ENCODE measurements around the gene JOSD2.

The JOSD2 gene

GRCh38 chr19:50518091-50519005 lies 7.4 kb upstream of the JOSD2 start:
- Histone ChIP-seq H3K36me3 (ENCODE audit: control insufficient read depth in 4 of 4, insufficient read depth in 4 of 4, low read length in 3 of 4) (no peaks in the 10 kb centered on the region), H3K27ac (ENCODE audit: insufficient read depth in 1 of 2, low read depth in 1 of 2, low read length in 2 of 2, poor library complexity in 1 of 2, severe bottlenecking in 2 of 2) (no peak overlapping the region), H3K9me3 (ENCODE audit: control extremely low read depth in 1 of 5, control insufficient read depth in 4 of 5, insufficient read depth in 2 of 5, low read depth in 1 of 5, low read length in 4 of 5) (peaks cover 0 to 8% (median 0%) of the 10 kb centered on the region in 5 experiments), H3K27me3 (replicated peaks in 2 of 5; ENCODE audit: control insufficient read depth in 4 of 5, insufficient read depth in 5 of 5, low read length in 4 of 5) (peaks cover 0 to 46% (median 12%) of the 10 kb centered on the region in 5 experiments), H3K4me1 (ENCODE audit: control extremely low read depth in 1 of 4, control insufficient read depth in 4 of 4, insufficient read depth in 4 of 4, low read length in 3 of 4) (peaks cover 0 to 1% (median 0%) of the 10 kb centered on the region in 4 experiments), H3K4me3 (ENCODE audit: control insufficient read depth in 1 of 7, extremely low read depth in 1 of 7, insufficient read depth in 4 of 7, low read depth in 2 of 7, low read length in 6 of 7) (no peak overlapping the region)
- ChIA-PET POLR2A (no interaction called here), CTCF (no interaction called here)
- 96% methylated on average over 76 of the region's 87 CpGs for WGBS (ENCODE audit: insufficient coverage)
- no peak for DNase-seq

DNA sequence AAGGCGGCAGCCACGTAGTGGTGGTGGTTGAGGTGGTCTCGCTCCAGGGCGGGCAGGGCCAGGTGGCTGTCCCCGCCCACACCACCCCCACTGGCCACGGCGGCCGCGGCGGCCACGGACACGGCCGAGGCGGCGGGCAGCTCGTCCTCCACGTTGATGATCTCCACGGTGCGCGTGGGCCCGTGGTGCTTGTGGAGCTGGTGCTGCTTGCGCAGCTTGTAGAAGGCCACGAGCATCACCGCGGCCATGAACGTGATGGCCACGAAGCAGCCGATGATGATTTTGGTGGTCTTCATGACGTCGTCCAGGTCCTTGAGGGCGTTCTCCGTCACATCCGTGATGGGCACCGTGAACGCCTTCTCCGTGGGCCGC lies 6.7 kb upstream of the JOSD2 start:
- CTCF ChIA-PET, result no interaction called here
- Histone ChIP-seq H3K36me3 (ENCODE audit: control insufficient read depth in 4 of 4, insufficient read depth in 4 of 4, low read length in 3 of 4) (no peaks in the 10 kb centered on the region), H3K27me3 (replicated peaks in 2 of 5; ENCODE audit: control insufficient read depth in 4 of 5, insufficient read depth in 5 of 5, low read length in 4 of 5) (peaks cover 0 to 50% (median 12%) of the 10 kb centered on the region in 5 experiments), H3K9me3 (ENCODE audit: control extremely low read depth in 1 of 5, control insufficient read depth in 4 of 5, insufficient read depth in 2 of 5, low read depth in 1 of 5, low read length in 4 of 5) (peaks cover 0 to 8% (median 0%) of the 10 kb centered on the region in 5 experiments), H3K4me1 (ENCODE audit: control extremely low read depth in 1 of 4, control insufficient read depth in 4 of 4, insufficient read depth in 4 of 4, low read length in 3 of 4) (peaks cover 0 to 1% (median 0%) of the 10 kb centered on the region in 4 experiments), H3K27ac (ENCODE audit: insufficient read depth in 1 of 2, low read depth in 1 of 2, low read length in 2 of 2, poor library complexity in 1 of 2, severe bottlenecking in 2 of 2) (no peak overlapping the region), H3K4me3 (ENCODE audit: control insufficient read depth in 1 of 7, extremely low read depth in 1 of 7, insufficient read depth in 4 of 7, low read depth in 2 of 7, low read length in 6 of 7) (no peak overlapping the region)
- POLR2A ChIA-PET, result no interaction called here
- DNase-seq, result no peak
- 96% methylated on average over 37 of the region's 37 CpGs for WGBS (ENCODE audit: insufficient coverage)

GRCh38 chr19:50516964-50517703 lies 6.1 kb upstream of the JOSD2 start:
- Histone ChIP-seq H3K27ac (ENCODE audit: insufficient read depth in 1 of 2, low read depth in 1 of 2, low read length in 2 of 2, poor library complexity in 1 of 2, severe bottlenecking in 2 of 2) (no peak overlapping the region), H3K9me3 (ENCODE audit: control extremely low read depth in 1 of 5, control insufficient read depth in 4 of 5, insufficient read depth in 2 of 5, low read depth in 1 of 5, low read length in 4 of 5) (peaks cover 0 to 8% (median 0%) of the 10 kb centered on the region in 5 experiments), H3K36me3 (ENCODE audit: control insufficient read depth in 4 of 4, insufficient read depth in 4 of 4, low read length in 3 of 4) (no peaks in the 10 kb centered on the region), H3K27me3 (replicated peaks in 2 of 5; ENCODE audit: control insufficient read depth in 4 of 5, insufficient read depth in 5 of 5, low read length in 4 of 5) (peaks cover 0 to 50% (median 12%) of the 10 kb centered on the region in 5 experiments), H3K4me1 (ENCODE audit: control extremely low read depth in 1 of 4, control insufficient read depth in 4 of 4, insufficient read depth in 4 of 4, low read length in 3 of 4) (peaks cover 0 to 3% (median under 1%) of the 10 kb centered on the region in 4 experiments), H3K4me3 (ENCODE audit: control insufficient read depth in 1 of 7, extremely low read depth in 1 of 7, insufficient read depth in 4 of 7, low read depth in 2 of 7, low read length in 6 of 7) (no peak overlapping the region)
- CTCF ChIA-PET, result no interaction called here
- POLR2A ChIA-PET, result no interaction called here
- DNase-seq, result no peak
- WGBS (ENCODE audit: insufficient coverage), result 61% methylated on average over 34 of the region's 53 CpGs

DNA sequence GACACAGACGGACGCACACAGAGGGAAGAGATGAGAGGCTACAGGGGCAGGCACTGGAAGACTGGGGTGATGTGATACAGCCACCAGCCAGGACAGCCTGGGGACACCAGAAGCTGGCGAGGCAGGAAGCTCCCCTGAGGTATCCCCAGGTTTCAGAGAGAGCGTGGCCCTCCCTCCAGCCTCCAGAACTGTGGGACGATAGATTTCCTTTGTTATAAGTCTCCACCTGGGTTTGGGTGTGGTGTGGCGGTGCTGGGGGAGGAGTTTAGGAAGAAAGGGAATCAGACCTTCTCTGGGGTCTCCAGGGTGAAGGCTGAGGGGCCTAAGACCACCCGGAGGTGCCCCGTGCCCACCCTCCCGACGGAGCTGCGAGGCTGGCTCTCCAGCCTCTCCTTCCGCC lies 5.5 kb upstream of the JOSD2 start:
- Histone ChIP-seq H3K4me1 (ENCODE audit: control extremely low read depth in 1 of 4, control insufficient read depth in 4 of 4, insufficient read depth in 4 of 4, low read length in 3 of 4) (peaks cover 0 to 10% (median 6%) of the 10 kb centered on the region in 4 experiments), H3K27me3 (replicated peaks in 2 of 5; ENCODE audit: control insufficient read depth in 4 of 5, insufficient read depth in 5 of 5, low read length in 4 of 5) (peaks cover 0 to 50% (median 12%) of the 10 kb centered on the region in 5 experiments), H3K4me3 (ENCODE audit: control insufficient read depth in 1 of 7, extremely low read depth in 1 of 7, insufficient read depth in 4 of 7, low read depth in 2 of 7, low read length in 6 of 7) (no peak overlapping the region), H3K9me3 (ENCODE audit: control extremely low read depth in 1 of 5, control insufficient read depth in 4 of 5, insufficient read depth in 2 of 5, low read depth in 1 of 5, low read length in 4 of 5) (peaks cover 0 to 8% (median 0%) of the 10 kb centered on the region in 5 experiments), H3K27ac (ENCODE audit: insufficient read depth in 1 of 2, low read depth in 1 of 2, low read length in 2 of 2, poor library complexity in 1 of 2, severe bottlenecking in 2 of 2) (no peak overlapping the region), H3K36me3 (ENCODE audit: control insufficient read depth in 4 of 4, insufficient read depth in 4 of 4, low read length in 3 of 4) (no peaks in the 10 kb centered on the region)
- POLR2A ChIA-PET, result no interaction called here
- WGBS (ENCODE audit: insufficient coverage), result 74% methylated on average over 8 of the region's 12 CpGs
- CTCF ChIA-PET, result interaction anchor here (2.0 kb wide), 1 partner anchor 40 kb away, joined by 7 read pairs; no protein-coding TSS in a partner anchor
- no peak for DNase-seq

DNA sequence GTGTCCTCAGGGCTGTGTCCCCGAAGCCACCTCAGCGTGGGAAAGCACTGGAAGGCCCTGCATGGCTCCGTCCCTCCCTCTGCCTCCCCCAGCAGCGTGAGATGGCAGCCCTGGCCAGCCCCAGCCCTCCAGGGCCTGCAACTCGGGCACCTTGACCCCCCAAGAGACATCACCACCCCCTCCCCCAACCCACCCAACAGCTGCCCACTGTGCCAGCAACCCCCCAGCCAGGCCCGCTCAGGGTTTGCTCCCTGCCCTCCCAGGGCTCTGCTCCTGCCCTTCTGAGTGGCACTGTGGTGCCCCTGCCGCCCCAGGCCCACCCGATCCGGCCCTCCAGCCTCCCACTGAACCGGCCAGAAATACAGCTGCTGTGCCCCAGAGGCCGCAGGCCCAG lies 4.2 kb upstream of the JOSD2 start:
- 83% methylated on average over 11 of the region's 11 CpGs for WGBS (ENCODE audit: insufficient coverage)
- H3K4me1 ChIP-seq (ENCODE audit: control extremely low read depth in 1 of 4, control insufficient read depth in 4 of 4, insufficient read depth in 4 of 4, low read length in 3 of 4), result peaks cover 0 to 15% (median 10%) of the 10 kb centered on the region in 4 experiments
- peaks cover 0 to 50% (median 12%) of the 10 kb centered on the region in 5 experiments for H3K27me3 ChIP-seq (replicated peaks in 2 of 5; ENCODE audit: control insufficient read depth in 4 of 5, insufficient read depth in 5 of 5, low read length in 4 of 5)
- DNase-seq, result no peak
- H3K4me3 ChIP-seq (ENCODE audit: control insufficient read depth in 1 of 7, extremely low read depth in 1 of 7, insufficient read depth in 4 of 7, low read depth in 2 of 7, low read length in 6 of 7), result no peak overlapping the region
- H3K9me3 ChIP-seq (ENCODE audit: control extremely low read depth in 1 of 5, control insufficient read depth in 4 of 5, insufficient read depth in 2 of 5, low read depth in 1 of 5, low read length in 4 of 5), result peaks cover 0 to 8% (median 0%) of the 10 kb centered on the region in 5 experiments
- ChIA-PET POLR2A (no interaction called here), CTCF (interaction anchor here (1.1 to 2.0 kb wide), 2 partner anchors 23 to 42 kb away, joined by 3 to 7 read pairs; no protein-coding TSS in a partner anchor)
- H3K36me3 ChIP-seq (ENCODE audit: control insufficient read depth in 4 of 4, insufficient read depth in 4 of 4, low read length in 3 of 4), result no peaks in the 10 kb centered on the region
- H3K27ac ChIP-seq (ENCODE audit: insufficient read depth in 1 of 2, low read depth in 1 of 2, low read length in 2 of 2, poor library complexity in 1 of 2, severe bottlenecking in 2 of 2), result no peak overlapping the region

DNA sequence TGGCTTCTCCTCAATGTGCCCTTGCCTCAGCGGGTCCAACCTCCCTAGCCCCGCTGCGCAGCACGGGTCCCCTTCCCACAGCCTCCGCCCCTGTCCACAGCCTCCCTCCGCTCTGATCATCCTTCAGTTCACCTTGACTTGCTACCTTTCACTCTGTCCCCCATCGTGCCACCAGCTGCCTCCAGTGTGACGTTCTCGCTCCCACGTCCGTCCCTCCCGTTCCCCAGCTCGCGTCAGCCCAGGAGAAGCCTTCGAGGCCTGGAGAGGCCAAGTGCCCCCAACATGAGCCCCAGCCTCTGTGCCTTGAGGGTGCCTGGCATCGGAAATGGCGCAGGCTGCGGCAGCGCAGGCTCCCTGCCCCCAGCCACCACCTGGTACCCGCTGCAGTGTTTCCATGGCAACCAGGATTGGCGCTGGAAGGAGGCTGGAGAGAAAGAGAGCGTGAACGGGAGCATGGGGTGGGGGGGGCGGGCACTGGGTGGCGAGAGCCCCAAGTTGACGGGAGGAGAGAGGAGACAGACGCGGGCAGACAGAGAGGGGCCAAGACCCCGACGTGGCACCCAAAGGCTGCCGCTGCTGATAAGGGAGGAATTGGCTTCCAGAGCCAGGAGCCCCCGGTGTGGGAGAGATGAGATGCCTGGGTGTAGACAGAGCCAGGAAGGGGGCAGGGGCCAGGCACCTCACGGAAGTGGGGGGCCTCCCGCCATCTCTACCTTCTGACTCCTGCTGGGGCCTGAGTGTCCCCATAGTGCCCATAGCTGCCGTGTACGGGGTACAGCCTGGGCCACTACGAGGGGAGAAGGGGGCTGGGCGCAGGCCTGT lies 3.6 kb upstream of the JOSD2 start:
- 37% methylated on average over 34 of the region's 38 CpGs for WGBS (ENCODE audit: insufficient coverage)
- Histone ChIP-seq H3K27ac (ENCODE audit: insufficient read depth in 1 of 2, low read depth in 1 of 2, low read length in 2 of 2, poor library complexity in 1 of 2, severe bottlenecking in 2 of 2) (no peak overlapping the region), H3K36me3 (ENCODE audit: control insufficient read depth in 4 of 4, insufficient read depth in 4 of 4, low read length in 3 of 4) (no peaks in the 10 kb centered on the region), H3K9me3 (ENCODE audit: control extremely low read depth in 1 of 5, control insufficient read depth in 4 of 5, insufficient read depth in 2 of 5, low read depth in 1 of 5, low read length in 4 of 5) (peaks cover 0 to 8% (median 0%) of the 10 kb centered on the region in 5 experiments), H3K4me1 (ENCODE audit: control extremely low read depth in 1 of 4, control insufficient read depth in 4 of 4, insufficient read depth in 4 of 4, low read length in 3 of 4) (peaks cover 0 to 17% (median 12%) of the 10 kb centered on the region in 4 experiments), H3K4me3 (ENCODE audit: control insufficient read depth in 1 of 7, extremely low read depth in 1 of 7, insufficient read depth in 4 of 7, low read depth in 2 of 7, low read length in 6 of 7) (no peak overlapping the region), H3K27me3 (replicated peaks in 2 of 5; ENCODE audit: control insufficient read depth in 4 of 5, insufficient read depth in 5 of 5, low read length in 4 of 5) (peaks cover 0 to 50% (median 12%) of the 10 kb centered on the region in 5 experiments)
- POLR2A ChIA-PET, result no interaction called here
- CTCF ChIA-PET, result interaction anchor here (1.1 to 2.0 kb wide), 2 partner anchors 24 to 42 kb away, joined by 3 to 7 read pairs; no protein-coding TSS in a partner anchor
- DNase-seq, result peak in 1 of 3 donors; percentile 29
